IMR-90 (cell line): ENCODE measurements around the gene SLC37A1.

ENCODE experiments used
- CEBPB ChIP-seq: IDR thresholded peaks from 2 replicates; pipeline ENCODE4 v1.6.1; 2012; ENCODE audit warnings: low read depth, low read length, improper control_type of control experiment
- CTCF ChIP-seq: conservative IDR thresholded peaks from 2 replicates; pipeline ENCODE4 v1.5.1; 2012; ENCODE audit warnings: mild to moderate bottlenecking, low read depth, low read length, improper control_type of control experiment
- ELK1 ChIP-seq: fragments of 150-350 bp; IDR thresholded peaks from 2 replicates; pipeline ENCODE4 v1.6.1; 2016; ENCODE audit warnings: low read depth, mild to moderate bottlenecking, low read length, moderate library complexity, borderline replicate concordance
- USF2 ChIP-seq: fragments of 150-350 bp; IDR thresholded peaks from 2 replicates; pipeline ENCODE4 v1.6.1; 2017; ENCODE audit warnings: mild to moderate bottlenecking, antibody characterized with exemption, low read length, low read depth

GRCh38 chr21:42508371-42508770 is 5.3 kb upstream of the SLC37A1 start:
- no peak for TF ChIP-seq CTCF
- TF ChIP-seq ELK1 = no peak
- no peak for TF ChIP-seq USF2
- TF ChIP-seq CEBPB = no peak
